IMR-90 (cell line): Measurements from ENCODE around the gene FNDC10. TPM values are rescaled to one million over a fixed set of nuclear protein-coding genes. Genes with fewer than 3 reads are reported as not detected.

Source experiments
- ATAC-seq: fragments of 200-7000 bp; cut with Tn5 transposase; 2 replicates; pipeline ENCODE4 v1.9.1; 2020; ENCODE audit warnings: low read depth, mild to moderate bottlenecking, moderate library complexity
- BruUV-seq: library from RNA; stranded (reverse); fragments of 400-500 nt; replicated peaks from 2 replicates; lab custom pipeline; 2021; lab: Mats Ljungman, UMichigan
- CTCF ChIA-PET: fragments of 300-600 bp; formaldehyde crosslinking; extraction: SDS; loops from one replicate; lab custom pipeline; 2021; ENCODE audit warnings: antibody characterized with exemption; lab: Yijun Ruan, JAX
- POLR2A ChIA-PET: fragments of 300-600 bp; sonication (Branson Sonifier 250); formaldehyde crosslinking; loops from one replicate; lab custom pipeline; 2022; ENCODE audit warnings: antibody characterized with exemption; ENCODE audit not compliant: unreplicated experiment; lab: Charles Lee
- DNase-seq: peaks from one replicate; pipeline ENCODE4 v3.0.0; 2013
- H2AFZ ChIP-seq: replicated peaks from 2 replicates; pipeline ENCODE3; 2013; ENCODE audit warnings: low read length, mild to moderate bottlenecking; ENCODE audit not compliant: poor library complexity
- H2AK5ac ChIP-seq: 2 replicates; pipeline ENCODE4 v1.6.1; 2013; ENCODE audit warnings: low read depth, low read length, inconsistent platforms
- H2AK9ac ChIP-seq: replicated peaks from 2 replicates; pipeline ENCODE3; 2013; ENCODE audit warnings: mild to moderate bottlenecking, low read depth, low read length, moderate library complexity; ENCODE audit not compliant: poor library complexity
- H2BK120ac ChIP-seq: 2 replicates; pipeline ENCODE4 v1.6.1; 2013; ENCODE audit warnings: low read depth, low read length, inconsistent platforms
- H2BK15ac ChIP-seq: 3 replicates; pipeline ENCODE4 v1.6.1; 2013; ENCODE audit warnings: low read depth, low read length, inconsistent platforms
- H2BK20ac ChIP-seq: 2 replicates; pipeline ENCODE4 v1.6.1; 2013; ENCODE audit warnings: low read depth, mild to moderate bottlenecking, inconsistent platforms, low read length, moderate library complexity
- H2BK5ac ChIP-seq: 2 replicates; pipeline ENCODE4 v1.6.1; 2013; ENCODE audit warnings: mild to moderate bottlenecking, low read depth, low read length, inconsistent platforms; ENCODE audit not compliant: poor library complexity, severe bottlenecking
- H3K14ac ChIP-seq: replicated peaks from 2 replicates; pipeline ENCODE4 v1.6.1; 2013; ENCODE audit warnings: low read depth, low read length, inconsistent platforms
- H3K18ac ChIP-seq: 2 replicates; pipeline ENCODE4 v1.6.1; 2013; ENCODE audit warnings: low read depth, low read length, control low read depth
- H3K23ac ChIP-seq: 2 replicates; pipeline ENCODE4 v1.6.1; 2013; ENCODE audit warnings: low read depth, low read length, inconsistent platforms
- H3K27ac ChIP-seq: 2 replicates; pipeline ENCODE4 v1.5.1; 2013; ENCODE audit warnings: mild to moderate bottlenecking, control low read depth, low read length; ENCODE audit not compliant: insufficient read depth
- H3K27me3 ChIP-seq: 2 replicates; pipeline ENCODE4 v1.6.1; 2013; ENCODE audit warnings: low read length; ENCODE audit not compliant: control insufficient read depth, insufficient read depth
- H3K36me3 ChIP-seq: 2 replicates; pipeline ENCODE4 v1.6.1; 2013; ENCODE audit warnings: low read length, mixed read lengths; ENCODE audit not compliant: control insufficient read depth, insufficient read depth
- H3K4ac ChIP-seq: 2 replicates; pipeline ENCODE4 v1.6.1; 2013; ENCODE audit warnings: low read depth, low read length, inconsistent platforms
- H3K4me1 ChIP-seq: 2 replicates; pipeline ENCODE4 v1.6.1; 2013; ENCODE audit warnings: low read length, mixed read lengths; ENCODE audit not compliant: control insufficient read depth, insufficient read depth
- H3K4me2 ChIP-seq: 2 replicates; pipeline ENCODE4 v1.6.1; 2013; ENCODE audit warnings: low read depth, mild to moderate bottlenecking, control low read depth, low read length, moderate library complexity
- H3K4me3 ChIP-seq: 2 replicates; pipeline ENCODE4 v1.5.1; 2013; ENCODE audit warnings: low read depth, mild to moderate bottlenecking, control low read depth, low read length, moderate library complexity; ENCODE audit not compliant: insufficient read depth
- H3K56ac ChIP-seq: 2 replicates; pipeline ENCODE4 v1.6.1; 2013; ENCODE audit warnings: low read length, inconsistent platforms; ENCODE audit not compliant: insufficient read depth; ENCODE audit errors: extremely low read depth
- H3K79me1 ChIP-seq, 2 experiments: 2 replicates each; pipeline ENCODE4 v1.6.1; 2013; ENCODE audit warnings: low read length in 2 of 2, inconsistent platforms in 1 of 2, low read depth in 1 of 2
- H3K9ac ChIP-seq: 2 replicates; pipeline ENCODE4 v1.6.1; 2013; ENCODE audit warnings: low read depth, low read length, control low read depth
- H3K9me1 ChIP-seq: 2 replicates; pipeline ENCODE4 v1.6.1; 2013; ENCODE audit warnings: low read length, inconsistent platforms; ENCODE audit not compliant: insufficient read depth
- H3K9me3 ChIP-seq: 2 replicates; pipeline ENCODE4 v1.6.1; 2013; ENCODE audit warnings: low read length; ENCODE audit not compliant: control insufficient read depth, insufficient read depth
- H4K20me1 ChIP-seq: 2 replicates; pipeline ENCODE4 v1.6.1; 2013; ENCODE audit warnings: low read length, inconsistent platforms; ENCODE audit not compliant: insufficient read depth
- H4K5ac ChIP-seq: 2 replicates; pipeline ENCODE4 v1.6.1; 2013; ENCODE audit warnings: mild to moderate bottlenecking, low read depth, low read length, control low read depth
- H4K8ac ChIP-seq, 2 experiments: 2 replicates each; pipeline ENCODE4 v1.6.1; 2013; ENCODE audit warnings: low read depth in 2 of 2, low read length in 2 of 2, control low read depth in 1 of 2, inconsistent platforms in 1 of 2
- H4K91ac ChIP-seq: 2 replicates; pipeline ENCODE4 v1.6.1; 2013; ENCODE audit warnings: low read depth, low read length, inconsistent platforms; ENCODE audit not compliant: insufficient read depth
- FOS ChIP-seq: fragments of 150-350 bp; IDR thresholded peaks from 2 replicates; pipeline ENCODE4 v1.6.1; 2016; ENCODE audit warnings: low read depth, low read length
- MXI1 ChIP-seq: IDR thresholded peaks from 2 replicates; pipeline ENCODE4 v1.6.1; 2012; ENCODE audit warnings: low read depth, mild to moderate bottlenecking, low read length, moderate library complexity, borderline replicate concordance
- NFE2L2 ChIP-seq: fragments of 150-350 bp; IDR thresholded peaks from 2 replicates; pipeline ENCODE4 v1.6.1; 2016; ENCODE audit warnings: low read depth, mild to moderate bottlenecking, low read length
- RAD21 ChIP-seq: IDR thresholded peaks from 2 replicates; pipeline ENCODE4 v1.6.1; 2012; ENCODE audit warnings: low read length, improper control_type of control experiment
- RCOR1 ChIP-seq: IDR thresholded peaks from 2 replicates; pipeline ENCODE4 v1.6.1; 2012; ENCODE audit warnings: mild to moderate bottlenecking, low read length, improper control_type of control experiment; ENCODE audit not compliant: insufficient replicate concordance
- RFX5 ChIP-seq: IDR thresholded peaks from 2 replicates; pipeline ENCODE4 v1.8.0; 2012; ENCODE audit warnings: low read depth, mild to moderate bottlenecking, low read length, moderate library complexity
- SMC3 ChIP-seq: fragments of 150-350 bp; IDR thresholded peaks from 2 replicates; pipeline ENCODE4 v1.6.1; 2016; ENCODE audit warnings: low read depth, mild to moderate bottlenecking, antibody characterized with exemption, low read length, moderate library complexity
- WGBS, 2 experiments: methylation state at CpG; one replicate each; pipeline versions ENCODE4 v1.1.5 to v1.1.7; 2013; ENCODE audit warnings: missing lambda C conversion rate in 2 of 2; ENCODE audit not compliant: insufficient read length in 1 of 2; ENCODE audit errors: extremely low coverage in 2 of 2; 5-methylcytosine and 5-hydroxymethylcytosine counted together
- dilution Hi-C: fragments of 300-500 bp; cut with HindIII; formaldehyde crosslinking; loops from one replicate; pipeline ENCODE4 v1.14.3; 2018; ENCODE audit warnings: low sequenced_read_pairs; ENCODE audit not compliant: unreplicated experiment
- in situ Hi-C: fragments of 300-500 bp; cut with MboI; formaldehyde crosslinking; loops from 3 replicates; pipeline ENCODE4 v1.14.3; 2019; ENCODE audit warnings: low sequenced_read_pairs, inconsistent platforms, mixed read lengths
- intact Hi-C: fragments of 100-400 bp; cut with micrococcal nuclease; formaldehyde crosslinking; loops from 2 replicates; pipeline ENCODE4 v1.10.0; 2022
- polyA plus RNA-seq, 3 experiments: library from polyadenylated mRNA; depleted of rRNA; stranded (reverse); fragments of >200 nt; gene quantifications; 2 replicates each; pipeline ENCODE4 v1.2.3, GENCODE V29; 2012; ENCODE audit warnings: low replicate concordance in 1 of 3
- total RNA-seq: library from RNA; depleted of rRNA; stranded (reverse); fragments of >200 nt; gene quantifications from 2 replicates; pipeline ENCODE4 v1.2.3, GENCODE V29; 2012
- TF ChIP-seq, protein P1 (sequence below): fragments of 150-350 bp; IDR thresholded peaks from 2 replicates; pipeline ENCODE4 v1.6.1; 2016; ENCODE audit warnings: low read depth, mild to moderate bottlenecking, low read length, moderate library complexity, borderline replicate concordance

FNDC10 gene
- total and polyA plus RNA-seq, 2 of the 4 experiments (the other 2 are of a cell fraction), result 0.36 to 5.8 TPM

- Histone ChIP-seq H2BK120ac (no peak overlapping the region), H3K23ac (no peak overlapping the region), H3K27me3 (no peaks in the 10 kb centered on the region), H3K4me3 (no peak overlapping the region), H3K27ac (no peak overlapping the region), H4K5ac (no peak overlapping the region), H3K4ac (no peak overlapping the region), H3K9ac (no peak overlapping the region), H2AK5ac (no peak overlapping the region), H3K18ac (no peak overlapping the region), H3K14ac (no peak overlapping the region), H4K20me1 (peaks cover 46% of the 10 kb centered on the region), H3K4me1 (peaks cover 5% of the 10 kb centered on the region; the same call in 1 of the 2 replicates), H4K8ac (no peak overlapping the region), H3K56ac (no peak overlapping the region), H2BK20ac (no peak overlapping the region), H3K36me3 (peaks cover 41% of the 10 kb centered on the region), H2BK15ac (no peak overlapping the region), H3K79me1 (peaks cover 11 to 71% of the 10 kb centered on the region in 2 experiments), H4K91ac (no peak overlapping the region), H2BK5ac (no peak overlapping the region), H2AFZ (no peak overlapping the region), H3K9me3 (no peaks in the 10 kb centered on the region), H3K9me1 (peaks cover 10% of the 10 kb centered on the region), H3K4me2 (no peak overlapping the region), H2AK9ac (no peak overlapping the region)
- in situ Hi-C loops, result no loop called here
- DNase-seq (no peak), ATAC-seq (no peak)
- POLR2A ChIA-PET, result no interaction called here
- dilution Hi-C loops, result no loop called here
- TF ChIP-seq FOS (no peak), MXI1 (no peak), NFE2L2 (no peak), RFX5 (no peak), SMC3 (no peak), RAD21 (no peak), RCOR1 (no peak)
- TF ChIP-seq, protein P1, sequence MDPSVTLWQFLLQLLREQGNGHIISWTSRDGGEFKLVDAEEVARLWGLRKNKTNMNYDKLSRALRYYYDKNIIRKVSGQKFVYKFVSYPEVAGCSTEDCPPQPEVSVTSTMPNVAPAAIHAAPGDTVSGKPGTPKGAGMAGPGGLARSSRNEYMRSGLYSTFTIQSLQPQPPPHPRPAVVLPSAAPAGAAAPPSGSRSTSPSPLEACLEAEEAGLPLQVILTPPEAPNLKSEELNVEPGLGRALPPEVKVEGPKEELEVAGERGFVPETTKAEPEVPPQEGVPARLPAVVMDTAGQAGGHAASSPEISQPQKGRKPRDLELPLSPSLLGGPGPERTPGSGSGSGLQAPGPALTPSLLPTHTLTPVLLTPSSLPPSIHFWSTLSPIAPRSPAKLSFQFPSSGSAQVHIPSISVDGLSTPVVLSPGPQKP, result no peak
- CTCF ChIA-PET, result no interaction called here
- WGBS, 2 experiments, result 89% methylated on average over 14 of the region's 17 CpGs; no CpG with 5 or more reads in 1 of the 2 experiments
- BruUV-seq, result no TSS peak
- intact Hi-C loops, result no loop called here
These were observed 40.9 kb downstream of the FNDC10 start for GRCh38 chr1:1559066-1559465.
